CMK (cell line): Measurements from ENCODE around the gene IDUA.
"Not testable (repeated sequence)": the region's sequence is repeated elsewhere in the genome, so short reads cannot be mapped to it uniquely, and the experiment has no call there.

Experiments used
- DNase-seq: peaks from one replicate; pipeline ENCODE4 v3.0.0-alpha.2; 2010; ENCODE audit warnings: low read depth

IDUA gene

GRCh38 chr4:1046581-1047011 lies 59.8 kb downstream of the IDUA start:
- not testable (repeated sequence) for DNase-seq

DNA sequence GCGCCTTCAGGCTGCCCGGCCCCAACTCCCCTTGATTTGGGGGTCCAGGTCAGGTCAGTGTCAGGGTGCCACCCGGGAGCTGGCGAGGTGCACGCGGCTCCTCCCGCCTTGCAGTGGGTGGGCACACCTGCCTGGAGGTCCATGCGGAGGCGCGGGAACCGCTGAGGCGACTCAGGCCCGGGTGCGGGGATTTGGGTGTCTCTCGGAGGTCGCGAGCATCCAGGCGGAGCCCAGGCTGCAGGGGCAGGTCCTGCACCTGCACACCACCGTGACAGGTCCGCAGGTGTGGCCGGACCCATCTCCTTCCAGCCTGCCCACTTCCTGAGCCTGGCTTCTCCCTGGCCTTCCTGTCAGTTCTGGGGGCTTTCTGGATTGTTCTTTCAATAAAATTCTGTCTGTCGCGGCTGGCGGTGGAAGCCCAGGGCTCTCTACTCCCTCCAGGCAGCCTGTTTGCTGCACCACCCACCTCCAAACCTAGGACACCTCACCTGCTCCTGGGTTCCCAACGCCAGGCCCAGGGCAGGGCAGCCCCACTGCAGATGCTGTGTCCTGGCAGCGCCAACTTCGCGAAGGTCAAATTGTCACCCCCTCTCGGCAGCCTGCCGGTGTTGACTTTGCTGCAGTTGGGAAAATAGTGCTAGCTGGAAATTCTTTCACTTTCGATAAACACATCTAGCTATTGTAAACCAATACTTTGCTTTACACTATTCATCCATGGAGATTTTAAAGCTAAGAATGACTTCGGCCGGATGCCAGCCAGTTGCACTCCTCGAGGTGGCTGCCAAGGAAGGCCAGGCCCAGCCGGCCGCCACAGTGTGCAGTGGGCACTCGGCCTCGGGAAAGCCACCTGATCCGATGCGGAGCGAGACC lies 60.5 kb downstream of the IDUA start:
- DNase-seq: no peak

DNA sequence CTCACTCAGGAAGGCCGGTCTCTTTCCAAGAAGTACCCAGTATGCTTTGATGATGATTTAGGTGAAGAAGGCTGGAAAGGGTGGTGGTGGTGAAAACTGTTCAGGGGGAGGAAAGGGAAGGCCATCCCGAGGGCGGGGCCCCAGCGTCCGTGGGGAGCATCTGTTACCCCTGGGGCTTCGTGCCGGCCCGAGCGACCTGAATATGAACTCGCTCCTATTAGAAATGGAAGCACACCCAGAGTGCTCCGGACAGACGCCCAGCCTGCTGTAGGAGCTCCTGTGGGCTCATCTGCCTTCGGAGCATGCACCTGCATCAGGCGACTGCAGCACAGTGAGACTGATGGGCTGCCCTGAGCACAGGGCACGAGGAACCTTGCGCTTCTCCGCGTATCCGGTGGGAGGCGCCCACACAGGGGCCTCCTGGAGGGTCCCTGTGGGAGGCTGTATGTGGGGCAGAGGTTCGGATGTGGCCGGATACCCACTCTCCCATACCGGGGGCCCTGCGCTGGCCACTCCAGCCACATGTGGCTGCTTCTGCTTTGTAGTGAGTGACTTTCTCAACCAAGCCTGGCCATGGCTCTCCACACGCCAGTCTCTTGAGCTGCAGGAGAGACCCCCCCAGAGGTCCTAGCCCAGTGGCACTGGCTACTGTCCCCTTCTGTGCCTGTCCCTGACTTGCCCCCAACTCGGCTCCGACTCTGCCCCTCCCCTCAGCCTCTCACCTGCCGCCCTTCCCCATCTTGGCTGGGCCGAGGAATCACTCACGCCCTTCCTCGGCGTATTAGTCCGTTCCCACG lies 61.3 kb downstream of the IDUA start:
- DNase-seq: no peak

DNA sequence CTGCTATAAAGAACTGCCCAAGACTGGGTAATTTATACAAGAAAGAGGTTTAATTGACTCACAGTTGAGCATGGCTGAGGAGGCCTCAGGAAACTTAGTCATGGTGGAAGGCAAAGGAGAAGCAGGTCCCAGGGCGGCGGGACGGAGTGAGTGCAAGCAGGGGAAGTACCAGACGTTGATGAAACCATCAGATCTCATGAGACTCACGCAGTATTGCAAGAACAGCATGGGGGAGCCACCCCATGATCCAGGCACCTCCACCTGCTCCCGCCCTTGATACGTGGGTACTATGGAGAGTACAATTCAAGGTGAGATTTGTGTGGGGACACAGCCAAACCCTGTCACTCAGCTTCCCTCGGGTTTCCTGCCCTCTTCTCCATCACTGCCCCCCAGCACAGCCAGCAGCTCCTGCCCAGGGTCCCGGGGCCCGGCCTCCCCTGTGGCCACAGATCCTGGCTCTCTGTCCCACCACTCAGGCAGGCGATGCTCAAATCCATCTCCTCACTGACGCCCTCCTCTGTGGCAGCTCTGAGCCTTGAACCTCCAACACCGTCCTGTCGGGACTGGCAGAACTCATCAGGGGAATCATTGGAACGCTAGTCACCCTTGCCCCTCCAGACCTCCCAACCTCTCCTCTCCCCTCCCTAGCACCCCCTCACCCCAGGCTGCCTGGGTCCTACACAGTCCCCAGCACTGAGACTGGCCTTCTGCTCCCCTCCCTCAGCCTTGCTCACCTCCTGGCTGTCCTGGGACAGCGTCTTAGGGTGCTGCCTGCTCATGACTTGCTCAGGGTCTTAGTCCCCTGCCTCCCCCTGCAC lies 62.1 kb downstream of the IDUA start:
- DNase-seq: no peak

GRCh38 chr4:1049591-1049905 lies 62.7 kb downstream of the IDUA start:
- DNase-seq: no peak

- no peak for DNase-seq
These were observed 63.8 kb downstream of the IDUA start for GRCh38 chr4:1050486-1051213.

DNA sequence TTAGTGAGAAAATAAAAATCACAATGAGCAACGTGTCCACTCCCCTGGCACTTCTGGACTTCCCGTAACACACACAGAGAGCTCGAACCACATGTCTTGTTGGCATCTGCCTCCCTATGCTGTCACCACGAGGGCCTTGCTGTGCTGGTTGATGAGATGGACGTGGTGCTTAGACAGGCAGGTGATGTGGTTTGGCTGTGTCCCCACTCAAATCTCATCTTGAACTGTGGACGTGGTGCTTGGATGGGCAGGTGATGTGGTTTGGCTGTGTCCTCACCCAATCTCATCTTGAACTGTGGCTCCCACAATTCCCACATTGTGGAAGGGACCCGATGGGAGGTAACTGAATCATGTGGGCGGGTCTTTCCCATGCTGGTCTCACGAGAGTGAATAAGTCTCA lies 64.6 kb downstream of the IDUA start:
- no peak for DNase-seq

GRCh38 chr4:1052231-1052671 lies 65.4 kb downstream of the IDUA start:
- no peak for DNase-seq

GRCh38 chr4:1053080-1053661 lies 66.3 kb downstream of the IDUA start:
- DNase-seq: no peak

- not testable (repeated sequence) for DNase-seq
These were observed 67.0 kb downstream of the IDUA start for GRCh38 chr4:1053891-1054290.
